B cell (primary cell): ENCODE data around the gene HTRA3. TPM values are rescaled to one million over a fixed set of nuclear protein-coding genes. Genes with fewer than 3 reads are reported as not detected.

Experiments used
- ATAC-seq: fragments of 200-7000 bp; cut with Tn5 transposase; one replicate; pipeline ENCODE4 v1.10.0; 2021; ENCODE audit warnings: low read depth, mild to moderate bottlenecking, moderate number of reproducible peaks, moderate library complexity
- CTCF ChIA-PET: fragments of 350-600 bp; sonication (Branson Sonifier 250); formaldehyde crosslinking; loops from one replicate; lab custom pipeline; 2021; ENCODE audit warnings: antibody characterized with exemption, inconsistent platforms; lab: Charles Lee
- POLR2A ChIA-PET: fragments of 350-600 bp; sonication (Branson Sonifier 250); formaldehyde crosslinking; loops from one replicate; lab custom pipeline; 2021; ENCODE audit warnings: antibody characterized with exemption; lab: Charles Lee
- DNase-seq: peaks from one replicate; pipeline ENCODE4 v3.0.0; 2013
- H2AFZ ChIP-seq: 2 replicates; pipeline ENCODE4 v1.6.1; 2012; ENCODE audit warnings: mild to moderate bottlenecking, low read depth, low read length; ENCODE audit not compliant: insufficient read depth, poor library complexity, severe bottlenecking
- H3K27ac ChIP-seq, 2 donors: 1 replicate in 1 of 2; 2 replicates in 1 of 2; pipeline ENCODE4 v1.5.1; 2012 to 2013; ENCODE audit warnings: low read length in 2 of 2, mild to moderate bottlenecking in 2 of 2, moderate library complexity in 1 of 2
- H3K27me3 ChIP-seq, 4 experiments: fragments of 200-600 bp in 1 of 4; sonication (generic) in 1 of 4; replicated peaks in 1 of 4; 1 replicate in 2 of 4; 2 replicates in 2 of 4; pipeline versions ENCODE4 v1.6.1 to v1.7.0; 2013 to 2016; ENCODE audit warnings: low read length in 3 of 4, mild to moderate bottlenecking in 2 of 4, mixed read lengths in 1 of 4, moderate library complexity in 1 of 4; ENCODE audit not compliant: insufficient read depth in 4 of 4, control insufficient read depth in 3 of 4; ENCODE audit errors: control extremely low read depth in 1 of 4
- H3K36me3 ChIP-seq, 2 experiments: replicated peaks in 1 of 2; 1 replicate in 1 of 2; 2 replicates in 1 of 2; pipeline versions ENCODE4 v1.6.1 to v1.7.1; 2013; ENCODE audit warnings: low read length in 1 of 2; ENCODE audit not compliant: insufficient read depth in 2 of 2, control insufficient read depth in 1 of 2; ENCODE audit errors: control extremely low read depth in 1 of 2, extremely low read depth in 1 of 2
- H3K4me1 ChIP-seq, 2 donors: fragments of 200-600 bp in 1 of 2; sonication (generic) in 1 of 2; 1 replicate in 1 of 2; 2 replicates in 1 of 2; pipeline versions ENCODE4 v1.5.1 to v1.6.1; 2013 to 2017; ENCODE audit warnings: low read length in 2 of 2; ENCODE audit not compliant: control insufficient read depth in 2 of 2, insufficient read depth in 2 of 2
- H3K4me2 ChIP-seq: replicated peaks from 2 replicates; pipeline ENCODE3; 2012; ENCODE audit warnings: mild to moderate bottlenecking, low read depth, low read length; ENCODE audit not compliant: poor library complexity, severe bottlenecking
- H3K4me3 ChIP-seq, 5 experiments: fragments of 200-600 bp in 1 of 5; sonication (generic) in 1 of 5; 1 replicate in 3 of 5; 2 replicates in 2 of 5; pipeline versions ENCODE4 v1.5.1 to v1.7.0; 2011 to 2016; ENCODE audit warnings: low read length in 4 of 5, mild to moderate bottlenecking in 4 of 5, low read depth in 2 of 5, control low read depth in 1 of 5, moderate library complexity in 1 of 5; ENCODE audit not compliant: insufficient read depth in 1 of 5; ENCODE audit errors: control extremely low read depth in 1 of 5, extremely low read depth in 1 of 5
- H3K79me2 ChIP-seq: fragments of 200-600 bp; sonication (generic); one replicate; pipeline ENCODE4 v1.6.0; 2016; ENCODE audit warnings: low read length; ENCODE audit not compliant: control insufficient read depth, insufficient read depth
- H3K9ac ChIP-seq: fragments of 200-600 bp; sonication (generic); 2 replicates; pipeline ENCODE4 v1.6.1; 2017; ENCODE audit warnings: mild to moderate bottlenecking, low read length, moderate library complexity
- H3K9me3 ChIP-seq, 3 donors: one replicate each; pipeline versions ENCODE4 v1.6.1 to v1.7.1; 2013; ENCODE audit warnings: low read length in 2 of 3; ENCODE audit not compliant: control insufficient read depth in 2 of 3, insufficient read depth in 1 of 3; ENCODE audit errors: control extremely low read depth in 1 of 3
- H4K20me1 ChIP-seq: 2 replicates; pipeline ENCODE4 v1.6.0; 2012; ENCODE audit warnings: mild to moderate bottlenecking, low read length; ENCODE audit not compliant: insufficient read depth, control insufficient read depth, poor library complexity, severe bottlenecking
- H3K27ac Mint-ChIP-seq: one replicate; pipeline ENCODE4 v1.8.0; 2021; ENCODE audit warnings: mixed read lengths
- H3K27me3 Mint-ChIP-seq: one replicate; pipeline ENCODE4 v1.8.0; 2021; ENCODE audit warnings: mixed read lengths
- H3K4me1 Mint-ChIP-seq: one replicate; pipeline ENCODE4 v1.8.0; 2021; ENCODE audit warnings: mixed read lengths
- H3K4me3 Mint-ChIP-seq: one replicate; pipeline ENCODE4 v1.8.0; 2021; ENCODE audit warnings: mixed read lengths
- H3K9me3 Mint-ChIP-seq: one replicate; pipeline ENCODE4 v1.8.0; 2022; ENCODE audit warnings: mixed read lengths; ENCODE audit not compliant: insufficient read depth
- CTCF ChIP-seq: fragments of 200-600 bp; IDR thresholded peaks from one replicate; pipeline ENCODE4 v1.8.0; 2022; ENCODE audit warnings: antibody characterized with exemption, mild to moderate bottlenecking
- EZH2 ChIP-seq: IDR thresholded peaks from 2 replicates; pipeline ENCODE4 v1.6.1; 2012; ENCODE audit warnings: borderline replicate concordance, low read depth, mild to moderate bottlenecking, moderate library complexity, low read length; ENCODE audit not compliant: insufficient read depth, poor library complexity, severe bottlenecking
- WGBS: methylation state at CpG from one replicate; pipeline ENCODE4 v1.1.5; 2013; ENCODE audit warnings: missing lambda C conversion rate; ENCODE audit not compliant: insufficient coverage; 5-methylcytosine and 5-hydroxymethylcytosine counted together
- intact Hi-C: fragments of 100-400 bp; cut with micrococcal nuclease; formaldehyde crosslinking; loops from one replicate; pipeline ENCODE4 v1.10.0; 2022
- polyA plus RNA-seq: library from polyadenylated mRNA; depleted of rRNA; stranded (reverse); fragments of >200 nt; gene quantifications from 2 replicates; pipeline ENCODE4 v1.2.3, GENCODE V29; 2012
- total RNA-seq, 2 donors: library from RNA; stranded (reverse); fragments of 120-200 nt in 1 of 2; gene quantifications; 1 replicate in 1 of 2; 2 replicates in 1 of 2; pipeline versions ENCODE4 v1.2.3 to v1.2.4, GENCODE V29; 2013 to 2022

The HTRA3 gene
- total and polyA plus RNA-seq, 2 donors (not counting 1 experiment from before 2014, with no cell fraction given): not detected

GRCh38 chr4:8335848-8336247 lies 66.3 kb downstream of the HTRA3 start:
- ChIA-PET POLR2A (no interaction called here), CTCF (no interaction called here)
- Mint-ChIP-seq H3K4me3 (no peak overlapping the region), H3K4me1 (no peaks in the 10 kb centered on the region), H3K27me3 (no peaks in the 10 kb centered on the region), H3K9me3 (peaks cover 9% of the 10 kb centered on the region), H3K27ac (no peak overlapping the region)
- H3K9me3 ChIP-seq: peaks cover 0 to 41% (median 11%) of the 10 kb centered on the region in 3 donors
- H3K4me2 ChIP-seq: no peak overlapping the region
- WGBS: no CpG with 5 or more reads among the region's 2 CpGs
- no peak overlapping the region for H3K9ac ChIP-seq
- ATAC-seq (no peak), DNase-seq (no peak)
- no peak overlapping the region for H3K4me3 ChIP-seq
- H3K27me3 ChIP-seq: no peaks in the 10 kb centered on the region
- no peaks in the 10 kb centered on the region for H3K79me2 ChIP-seq
- no peak overlapping the region for H2AFZ ChIP-seq
- TF ChIP-seq CTCF (no peak), EZH2 (no peak)
- H4K20me1 ChIP-seq: no peaks in the 10 kb centered on the region
- no peaks in the 10 kb centered on the region for H3K36me3 ChIP-seq
- intact Hi-C loops: no loop called here
- H3K27ac ChIP-seq: no peak overlapping the region
- H3K4me1 ChIP-seq: no peaks in the 10 kb centered on the region

- no peak overlapping the region for H3K4me2 ChIP-seq
- no peak overlapping the region for H3K27ac ChIP-seq
Measured at GRCh38 chr4:8336412-8337075, 67.0 kb downstream of the HTRA3 start.

More at GRCh38 chr4:8336412-8337075, 67.0 kb downstream of the HTRA3 start:
- POLR2A ChIA-PET: no interaction called here
- H3K9ac ChIP-seq: no peak overlapping the region
- H2AFZ ChIP-seq: no peak overlapping the region
- 95% methylated on average over 4 of the region's 7 CpGs for WGBS
- Mint-ChIP-seq H3K4me1 (no peaks in the 10 kb centered on the region), H3K9me3 (peaks cover 9% of the 10 kb centered on the region), H3K4me3 (no peak overlapping the region), H3K27ac (no peak overlapping the region), H3K27me3 (no peaks in the 10 kb centered on the region)
- H3K4me1 ChIP-seq: no peaks in the 10 kb centered on the region
- intact Hi-C loops: no loop called here
- no peak overlapping the region for H3K4me3 ChIP-seq
- TF ChIP-seq CTCF (no peak), EZH2 (no peak)
- H3K27me3 ChIP-seq: no peaks in the 10 kb centered on the region
- ATAC-seq (no peak), DNase-seq (no peak)
- CTCF ChIA-PET: no interaction called here
- no peaks in the 10 kb centered on the region for H4K20me1 ChIP-seq
- peaks cover 0 to 40% (median 11%) of the 10 kb centered on the region in 3 donors for H3K9me3 ChIP-seq
- no peaks in the 10 kb centered on the region for H3K79me2 ChIP-seq
- no peaks in the 10 kb centered on the region for H3K36me3 ChIP-seq
